ENCODE results near the gene CRYAB.

The CRYAB gene

DNA sequence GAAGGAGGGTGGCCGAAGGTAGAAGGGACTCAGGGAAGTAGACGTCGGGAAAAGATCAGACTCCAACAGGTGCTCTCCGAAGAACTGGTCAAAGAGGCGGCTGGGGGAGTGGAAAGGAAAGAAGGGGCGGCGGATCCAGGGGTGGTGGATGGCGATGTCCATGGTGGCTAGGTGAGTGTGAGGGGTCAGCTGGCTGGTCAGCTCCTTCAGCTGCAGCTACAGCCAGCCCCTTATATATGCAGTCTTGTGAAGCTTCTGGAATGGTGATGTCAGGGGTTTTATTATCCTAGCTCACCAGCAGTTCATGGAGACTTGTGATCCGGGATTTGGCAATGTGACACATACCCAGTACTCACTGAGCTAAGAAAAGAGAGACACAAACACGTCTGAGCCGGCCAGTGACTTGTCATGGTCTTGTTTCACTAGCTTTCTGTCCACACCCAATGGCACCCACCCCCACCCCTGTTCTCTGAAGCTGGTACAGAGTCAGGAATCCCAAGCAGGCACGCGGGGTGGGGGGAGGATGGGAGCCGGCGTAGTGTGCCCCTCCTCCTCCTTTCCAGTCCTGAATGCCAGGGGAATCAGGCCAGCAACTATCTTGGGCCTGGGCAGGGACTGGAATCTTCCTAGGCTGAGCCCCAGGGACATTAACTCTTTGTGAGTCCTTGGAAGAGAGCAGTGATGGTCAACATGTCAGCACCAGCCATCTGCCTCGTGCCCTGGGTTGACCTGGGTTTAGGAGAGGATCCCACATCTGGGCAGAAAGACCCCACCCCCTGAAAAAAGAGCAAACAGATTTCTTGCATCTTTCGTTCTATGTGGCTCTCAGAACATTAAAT, at the start of gene CRYAB:
TSS of gene CRYAB (minus strand) at position 208 of the 839 bp plus-strand sequence. CDS start at position 162, 46 bp downstream.
- DNase-seq: peak; percentile 42

- DNase-seq: no peak
These were observed 49.3 kb upstream of the CRYAB start for GRCh38 chr11:111960916-111961315.

GRCh38 chr11:111957663-111958444, 46.3 kb upstream of the CRYAB start:
- DNase-seq: no peak

DNA sequence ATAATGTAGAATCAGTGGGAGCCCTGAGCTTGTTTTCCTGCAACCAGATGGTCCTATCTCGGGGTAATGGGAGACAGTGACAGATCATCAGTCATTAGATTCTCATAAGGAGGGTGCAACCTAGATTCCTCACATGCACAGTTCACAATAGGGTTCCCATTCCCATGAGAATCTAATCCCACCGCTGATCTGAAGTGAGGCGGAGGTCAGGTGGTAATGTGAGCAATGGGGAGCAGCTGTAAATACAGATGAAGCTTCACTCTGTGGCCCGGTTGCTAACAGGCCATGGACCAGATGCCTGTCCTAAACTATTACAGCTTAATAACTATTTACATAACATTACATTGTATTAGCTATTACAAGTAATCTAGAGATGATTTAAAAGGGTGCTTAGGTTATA, 42.6 kb upstream of the CRYAB start:
- DNase-seq: no peak

- DNase-seq: no peak
These were observed 40.0 kb upstream of the CRYAB start for GRCh38 chr11:111951565-111951964.

GRCh38 chr11:111949519-111950426, 38.2 kb upstream of the CRYAB start:
- DNase-seq: no peak

GRCh38 chr11:111947143-111947542, 35.6 kb upstream of the CRYAB start:
- DNase-seq: no peak

- no peak for DNase-seq
These were observed 34.9 kb upstream of the CRYAB start for GRCh38 chr11:111946499-111946898.

- DNase-seq: no peak
These were observed 33.6 kb upstream of the CRYAB start for GRCh38 chr11:111945198-111945597.

- DNase-seq: no peak
These were observed 33.1 kb upstream of the CRYAB start for GRCh38 chr11:111944651-111945051.

DNA sequence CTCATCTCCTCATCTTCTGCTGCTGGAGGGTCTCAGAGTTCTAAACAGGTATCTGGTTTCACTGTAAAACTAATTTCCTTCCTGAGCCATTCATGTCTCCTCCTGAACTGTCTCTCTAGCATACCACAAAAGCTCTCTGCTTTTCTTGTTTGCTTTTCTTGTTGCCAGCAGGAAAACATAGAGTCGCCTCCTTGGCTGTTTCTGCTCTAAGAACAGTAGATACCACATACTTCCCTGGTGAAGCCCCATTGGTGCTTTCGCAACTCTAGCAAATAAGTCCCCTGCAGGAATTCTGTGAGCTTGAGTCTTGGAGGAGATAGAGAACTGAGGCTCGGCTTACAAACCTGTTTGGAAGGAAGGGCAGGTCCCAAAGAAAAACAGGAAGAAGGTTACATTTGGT, 32.6 kb upstream of the CRYAB start:
- no peak for DNase-seq

GRCh38 chr11:111942829-111943228, 31.3 kb upstream of the CRYAB start:
- no peak for DNase-seq

DNA sequence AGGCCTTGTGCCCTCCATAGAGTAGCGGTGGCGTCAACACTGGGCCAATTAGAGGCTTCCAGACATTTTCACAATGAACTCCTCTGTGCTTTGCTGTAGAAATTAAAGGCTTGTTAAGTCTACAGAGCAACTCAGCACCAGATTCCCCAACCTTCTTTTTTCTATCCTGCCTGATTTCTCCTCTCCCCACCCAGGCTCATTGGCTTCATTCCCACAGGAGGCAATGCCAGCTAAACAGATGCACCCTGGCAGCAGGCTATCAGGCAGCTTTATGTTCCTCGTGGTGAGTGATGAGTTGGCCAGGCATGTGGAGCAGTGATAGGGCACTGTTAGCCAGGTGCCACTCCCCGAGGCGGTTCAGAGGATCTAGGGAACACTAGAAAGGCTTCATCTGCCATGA, 30.4 kb upstream of the CRYAB start:
- no peak for DNase-seq

DNA sequence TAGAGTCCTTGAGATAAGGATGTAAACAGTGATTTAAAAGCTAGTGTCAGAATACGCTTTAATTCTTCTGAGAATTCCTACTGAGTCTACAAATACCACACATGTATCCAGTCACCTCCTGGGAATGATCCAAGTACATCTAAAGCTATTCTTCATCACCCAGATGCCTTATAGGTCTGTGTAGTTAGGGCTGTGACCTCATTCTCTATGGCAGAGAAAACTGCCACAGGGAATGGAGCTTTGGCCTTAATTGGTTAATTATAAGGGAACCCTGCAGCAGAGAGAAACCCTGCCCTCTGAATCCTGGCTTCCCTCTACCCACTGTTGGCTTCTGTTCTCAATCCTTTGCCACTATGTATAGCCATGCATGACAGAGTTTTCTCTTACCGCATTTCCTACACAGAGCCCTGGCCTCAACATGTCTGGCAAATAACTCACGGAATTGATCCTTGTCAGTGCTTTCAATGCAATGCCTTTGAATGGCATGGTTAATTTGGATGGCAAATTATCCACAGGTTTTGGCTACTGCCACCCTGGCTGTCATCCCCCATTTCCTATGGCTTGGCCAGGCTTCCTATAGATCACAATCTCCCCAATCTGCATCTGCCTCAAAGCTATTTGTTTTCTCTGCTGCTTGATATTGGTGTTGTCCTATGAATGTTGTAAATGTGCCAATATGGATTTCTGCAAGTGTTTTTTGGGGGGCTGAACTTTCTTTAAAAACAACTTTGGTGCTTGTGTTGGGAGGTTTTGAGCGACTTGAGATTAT, 28.4 kb upstream of the CRYAB start:
- DNase-seq: no peak

GRCh38 chr11:111938687-111939160, 27.2 kb upstream of the CRYAB start:
- DNase-seq: no peak

DNA sequence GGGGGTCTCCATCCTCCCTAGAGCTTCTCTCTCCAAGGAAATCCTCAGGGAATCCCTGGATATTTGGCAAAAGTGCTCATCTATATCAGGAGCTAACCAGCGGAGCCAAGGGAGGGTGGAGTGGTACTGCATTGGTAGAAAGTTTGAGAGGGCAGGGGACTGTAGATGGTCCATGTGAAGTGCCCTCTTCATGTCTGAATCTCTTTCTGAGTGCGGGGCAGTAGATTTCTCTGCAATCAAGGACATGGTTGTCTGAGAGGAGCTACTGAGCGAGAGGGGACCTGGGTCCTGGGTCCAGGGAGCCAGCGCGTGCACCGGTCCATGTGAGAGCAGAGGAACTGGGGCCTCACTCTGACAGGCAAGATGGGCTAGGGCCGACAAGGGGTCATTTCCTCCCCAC, 26.3 kb upstream of the CRYAB start:
- no peak for DNase-seq

DNA sequence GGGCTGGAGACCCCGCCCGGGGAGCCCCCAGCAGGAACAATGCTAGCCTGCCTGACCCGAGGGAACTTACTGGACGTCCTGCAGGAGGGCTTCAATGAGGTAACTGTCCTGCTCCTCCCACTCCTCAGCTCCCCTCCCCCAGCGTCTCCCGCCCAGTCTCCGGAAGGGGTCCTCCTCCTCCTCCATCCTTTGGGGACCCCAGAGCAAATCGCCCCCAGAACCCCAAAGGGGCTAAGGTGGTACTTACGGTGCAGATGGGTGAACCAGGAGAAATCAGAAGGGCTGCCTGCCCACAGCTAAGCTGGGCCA, 25.8 kb upstream of the CRYAB start:
- no peak for DNase-seq

DNA sequence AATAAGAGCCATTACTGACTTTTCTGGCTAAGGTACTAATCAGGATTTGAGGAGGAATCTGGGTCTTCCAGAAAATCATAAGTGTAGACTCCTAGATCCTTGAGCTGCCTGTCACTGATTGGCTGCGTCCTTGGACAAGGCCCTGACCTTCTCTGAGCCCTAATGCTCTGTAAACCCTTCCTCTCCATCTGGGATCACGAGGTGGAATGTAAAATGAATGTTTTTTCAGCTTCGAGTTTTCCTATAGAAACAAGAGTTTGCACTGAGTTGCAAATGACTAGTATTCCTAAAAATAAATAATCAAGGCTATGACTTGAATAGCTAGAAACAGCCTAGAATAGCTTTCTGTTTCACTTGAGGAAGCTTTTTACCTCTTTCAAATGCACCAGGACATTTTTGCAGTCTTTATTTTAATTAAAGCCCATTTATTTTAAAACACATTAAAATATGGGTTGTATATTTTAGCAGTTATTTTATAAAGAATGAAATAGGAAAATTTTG, 24.5 kb upstream of the CRYAB start:
- DNase-seq: no peak

DNA sequence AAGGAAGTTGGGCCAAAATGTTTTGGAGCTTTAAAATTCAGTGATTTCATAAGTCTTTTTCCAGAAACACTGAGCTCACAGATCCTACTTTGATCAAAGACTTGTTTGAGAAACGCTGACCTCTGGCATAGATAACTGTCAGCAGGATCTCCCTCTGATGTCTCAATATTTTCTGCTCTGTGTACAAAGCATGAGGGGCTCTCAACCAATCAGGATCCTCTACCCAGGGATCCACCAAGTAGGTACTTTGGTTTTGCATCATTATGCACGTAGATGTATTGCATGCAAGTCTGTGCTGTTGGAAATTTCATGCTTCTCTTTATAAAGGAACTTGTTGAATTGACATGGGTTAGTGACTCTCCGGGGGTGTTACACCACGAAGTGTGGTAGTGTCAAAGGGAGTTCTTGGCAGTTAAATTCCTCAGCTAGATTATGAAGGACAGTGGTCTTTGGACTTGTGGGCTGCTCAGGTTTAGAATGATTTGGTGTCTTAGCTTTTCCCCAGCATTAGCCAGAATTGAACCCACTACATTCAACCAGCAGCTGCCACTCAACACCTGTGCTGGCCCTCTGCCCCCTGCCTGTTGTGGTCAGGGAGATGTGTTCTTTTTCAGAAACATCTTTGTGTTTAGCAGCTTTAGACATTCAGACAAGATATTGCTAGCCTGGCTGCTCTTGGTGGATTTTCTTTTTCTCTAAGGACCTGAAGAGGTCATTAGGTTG, 23.9 kb upstream of the CRYAB start:
- no peak for DNase-seq

DNA sequence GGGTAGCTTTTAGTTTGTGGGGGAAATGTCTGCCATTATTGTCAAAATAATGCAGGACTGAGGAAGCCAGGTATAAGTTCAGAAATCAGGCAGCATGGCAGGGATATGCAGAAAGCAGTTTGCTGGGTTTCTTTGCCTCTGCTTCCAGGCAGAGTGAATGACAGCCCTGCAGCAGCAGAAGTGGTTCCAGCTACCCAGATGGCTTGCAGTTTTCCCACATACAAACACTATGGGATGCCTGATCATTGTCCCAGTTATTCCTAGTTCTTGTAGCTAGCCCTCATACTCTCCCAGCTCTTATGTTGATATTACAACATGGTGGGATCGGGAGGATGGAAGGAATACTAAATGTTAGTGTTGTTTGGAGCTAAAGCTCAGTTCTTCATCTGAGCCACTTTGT, 22.7 kb upstream of the CRYAB start:
- DNase-seq: no peak

- no peak for DNase-seq
These were observed 22.3 kb upstream of the CRYAB start for GRCh38 chr11:111933872-111934271.
